Motor neuron (in vitro differentiated cells): ENCODE measurements around the gene RGS10. TPM values are rescaled to one million over a fixed set of nuclear protein-coding genes. Genes with fewer than 3 reads are reported as not detected.
"Not testable (repeated sequence)": the region's sequence is repeated elsewhere in the genome, so short reads cannot be mapped to it uniquely, and the experiment has no call there.

Experiments
- ATAC-seq, 8 experiments: fragments of 200-7000 bp; cut with Tn5 transposase; replicated peaks in 6 of 8; 2 replicates each; pipeline ENCODE4 v1.8.0; 2021; ENCODE audit warnings: mild to moderate bottlenecking in 8 of 8, moderate library complexity in 8 of 8
- H3K27ac ChIP-seq, 2 donors: fragments of 250-450 bp; sonication (Bioruptor Pico); 2 replicates each; pipeline ENCODE4 v1.9.0; 2021; ENCODE audit warnings: antibody characterized with exemption in 2 of 2, mild to moderate bottlenecking in 2 of 2, moderate library complexity in 1 of 2
- H3K4me1 ChIP-seq, 2 donors: fragments of 250-450 bp; sonication (Bioruptor Pico); replicated peaks in 1 of 2; 2 replicates each; pipeline ENCODE4 v1.6.1; 2021; ENCODE audit warnings: antibody characterized with exemption in 2 of 2, mild to moderate bottlenecking in 2 of 2, moderate library complexity in 1 of 2
- H3K4me3 ChIP-seq, 5 donors: fragments of 250-450 bp; sonication (Bioruptor Pico); 2 replicates each; pipeline ENCODE4 v1.9.0; 2021; ENCODE audit warnings: antibody characterized with exemption in 5 of 5, mild to moderate bottlenecking in 5 of 5, moderate library complexity in 4 of 5
- WGBS, 10 experiments: fragments of 450-650 bp; shearing (Covaris generic); methylation state at CpG; one replicate each; pipeline ENCODE4 v1.0.0; 2022; 5-methylcytosine and 5-hydroxymethylcytosine counted together
- in situ Hi-C, 9 experiments: fragments of 400-800 bp; cut with MboI; loops; one replicate each; pipeline ENCODE4 v1.15.0; 2021; ENCODE audit warnings: low sequenced_read_pairs in 9 of 9, low pct_unique_long_range_greater_than_20kb in 2 of 9; ENCODE audit not compliant: unreplicated experiment in 9 of 9
- total RNA-seq, 8 experiments: library from RNA; unstranded; fragments of 300-600 nt; gene quantifications; 2 replicates each; pipeline versions ENCODE4 v1.2.3 to v1.2.4, GENCODE V29; 2022

RGS10 gene
- total RNA-seq, 8 experiments from 2014 or later, result 0.38 to 16.2 (median 5.4) TPM

- peak in 1 of 8 experiments; percentile 28 for ATAC-seq
- in situ Hi-C loops, result no loop called here
- 40 to 100% (median 81%) methylated on average over 1 to 4 of the region's 10 CpGs; no CpG with 5 or more reads in 3 of the 10 experiments for WGBS, 10 experiments
- Histone ChIP-seq H3K4me1 (no peaks in the 10 kb centered on the region), H3K4me3 (no peak overlapping the region), H3K27ac (no peak overlapping the region)
Observed at GRCh38 chr10:119466076-119466475, 76.4 kb downstream of the RGS10 start.

DNA sequence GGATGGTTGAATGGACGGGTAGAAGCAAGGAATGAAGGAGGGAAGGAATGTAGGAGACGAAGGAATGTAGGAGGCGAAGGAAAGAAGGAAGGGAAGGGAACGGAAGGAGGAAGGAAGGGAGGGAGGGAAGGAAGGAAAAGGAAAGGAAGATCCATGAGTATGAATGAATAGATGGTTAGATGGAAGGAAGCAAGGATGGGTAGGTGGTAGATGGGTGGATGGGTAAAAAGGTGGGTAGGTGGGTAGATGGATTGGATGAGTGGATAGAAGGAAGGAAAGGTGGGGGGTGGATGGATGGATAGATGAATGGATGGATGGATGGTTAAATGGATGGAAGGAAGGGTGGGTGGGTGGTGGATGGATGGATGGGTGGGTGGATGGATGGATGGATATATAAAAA is 77.4 kb downstream of the RGS10 start:
- Histone ChIP-seq H3K4me1 (no peaks in the 10 kb centered on the region), H3K27ac (no peak overlapping the region), H3K4me3 (no peak overlapping the region)
- in situ Hi-C loops, result no loop called here
- WGBS, 10 experiments, result 41 to 100% (median 83%) methylated on average over 2 to 4 of the region's 4 CpGs
- no peak for ATAC-seq

DNA sequence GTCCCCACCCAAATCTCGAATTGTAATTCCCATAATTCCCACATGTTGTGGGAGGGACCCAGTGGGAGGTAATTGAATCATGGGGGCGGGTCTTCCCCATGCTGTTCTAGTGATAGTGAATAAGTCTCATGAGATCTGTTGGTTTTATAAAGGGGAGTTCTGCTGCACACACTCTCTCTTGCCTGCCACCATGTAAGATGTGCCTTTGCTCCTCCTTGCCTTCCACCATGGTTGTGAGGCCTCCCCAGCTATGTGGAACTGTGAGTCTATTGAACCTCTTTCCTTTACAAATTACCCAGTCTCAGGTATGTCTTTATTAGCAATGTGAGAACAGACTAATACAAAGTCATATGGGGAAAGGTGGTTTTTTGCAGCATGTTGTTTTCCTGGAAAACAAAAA is 79.3 kb downstream of the RGS10 start:
- H3K4me1 ChIP-seq, H3K4me3 ChIP-seq, H3K27ac ChIP-seq, ATAC-seq, in situ Hi-C loops: not testable (repeated sequence)
- 23 to 100% (median 45%) methylated on average over 1 to 2 of the region's 2 CpGs; no CpG with 5 or more reads in 5 of the 10 experiments for WGBS, 10 experiments

- Histone ChIP-seq H3K4me3 (no peak overlapping the region), H3K4me1 (peaks cover 0 to 3% of the 10 kb centered on the region in 2 donors), H3K27ac (no peak overlapping the region)
- WGBS, 10 experiments, result 73 to 92% (median 78%) methylated on average over 1 to 4 of the region's 4 CpGs; no CpG with 5 or more reads in 1 of the 10 experiments
- ATAC-seq, result no peak
- in situ Hi-C loops, result no loop called here
Observed at GRCh38 chr10:119462773-119463172, 79.7 kb downstream of the RGS10 start.

GRCh38 chr10:119461923-119462322 is 80.6 kb downstream of the RGS10 start:
- no peak for ATAC-seq
- 20 to 100% (median 100%) methylated on average over 1 of the region's 2 CpGs; no CpG with 5 or more reads in 4 of the 10 experiments for WGBS, 10 experiments
- Histone ChIP-seq H3K27ac (no peak overlapping the region), H3K4me3 (no peak overlapping the region), H3K4me1 (peaks cover 0 to 6% of the 10 kb centered on the region in 2 donors)
- in situ Hi-C loops, result no loop called here

DNA sequence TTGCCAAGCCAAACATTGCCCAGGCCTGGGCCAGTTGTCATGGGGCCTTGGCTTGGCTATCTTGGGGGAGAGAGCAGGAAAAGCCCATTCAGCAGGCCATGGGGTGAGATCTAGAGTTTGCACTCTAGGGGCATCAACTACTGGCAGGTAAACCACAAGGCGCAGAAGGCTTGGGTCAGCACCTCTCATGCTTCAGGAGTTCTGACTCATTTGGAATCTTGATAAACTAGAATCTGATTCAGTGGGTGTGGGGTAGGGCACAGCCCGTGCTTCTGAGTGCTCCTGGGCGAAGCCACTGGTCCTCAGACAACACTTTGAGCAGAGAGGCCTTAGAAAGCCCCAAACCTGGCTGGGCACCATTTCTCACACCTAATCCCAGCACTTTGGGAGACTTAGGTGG is 81.1 kb downstream of the RGS10 start:
- no peak overlapping the region for H3K4me3 ChIP-seq
- no peak for ATAC-seq
- in situ Hi-C loops, result no loop called here
- H3K4me1 ChIP-seq, result peaks cover 0 to 6% of the 10 kb centered on the region in 2 donors
- 60 to 100% methylated on average over 1 of the region's 3 CpGs; no CpG with 5 or more reads in 8 of the 10 experiments for WGBS, 10 experiments
- H3K27ac ChIP-seq, result no peak overlapping the region

- H3K4me3 ChIP-seq, result no peak overlapping the region
- peak in 1 of 8 experiments; percentile 31 for ATAC-seq
- in situ Hi-C loops, result no loop called here
- H3K27ac ChIP-seq, result no peak overlapping the region
- H3K4me1 ChIP-seq, result peaks cover 0 to 6% of the 10 kb centered on the region in 2 donors
- WGBS, 10 experiments, result 40 to 100% (median 80%) methylated on average over 1 to 5 of the region's 11 CpGs; no CpG with 5 or more reads in 5 of the 10 experiments
Observed at GRCh38 chr10:119460369-119461195, 81.9 kb downstream of the RGS10 start.

DNA sequence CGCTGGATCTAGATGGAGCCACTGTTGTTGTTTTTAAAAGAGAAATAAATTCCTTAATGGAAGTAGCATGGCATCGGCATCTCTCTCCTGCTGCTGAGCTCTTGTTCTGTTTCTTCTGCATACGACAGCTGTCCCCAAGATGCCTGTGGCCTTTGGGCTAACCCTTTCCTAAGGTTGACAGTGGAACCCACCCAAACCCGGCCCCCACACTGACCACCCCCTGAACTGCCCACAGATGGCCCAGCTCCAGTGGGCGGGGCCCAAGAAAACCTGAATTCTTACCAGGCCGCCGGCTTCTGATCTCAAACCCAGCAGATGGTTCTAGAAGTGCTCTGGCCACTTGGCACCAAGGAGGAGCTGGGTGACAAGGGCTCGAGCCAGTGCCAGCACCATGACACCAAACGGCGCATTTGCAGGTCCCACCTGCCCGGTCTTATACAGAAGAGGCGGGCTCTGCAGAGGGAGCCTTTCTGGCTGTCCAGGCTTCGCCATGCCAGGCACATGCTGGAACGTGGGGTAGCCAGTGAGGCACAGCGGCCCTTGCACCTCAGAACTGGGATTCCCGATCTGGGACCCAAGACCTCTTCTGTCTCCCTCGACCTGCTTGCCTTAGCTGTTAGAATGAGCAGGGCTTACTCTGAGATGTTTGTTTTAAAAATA is 82.7 kb downstream of the RGS10 start:
- ATAC-seq, result no peak
- Histone ChIP-seq H3K4me1 (peaks cover 0 to 6% of the 10 kb centered on the region in 2 donors), H3K27ac (no peak overlapping the region), H3K4me3 (no peak overlapping the region)
- 0 to 100% (median 89%) methylated on average over 1 to 7 of the region's 17 CpGs; no CpG with 5 or more reads in 1 of the 10 experiments for WGBS, 10 experiments
- in situ Hi-C loops, result no loop called here

DNA sequence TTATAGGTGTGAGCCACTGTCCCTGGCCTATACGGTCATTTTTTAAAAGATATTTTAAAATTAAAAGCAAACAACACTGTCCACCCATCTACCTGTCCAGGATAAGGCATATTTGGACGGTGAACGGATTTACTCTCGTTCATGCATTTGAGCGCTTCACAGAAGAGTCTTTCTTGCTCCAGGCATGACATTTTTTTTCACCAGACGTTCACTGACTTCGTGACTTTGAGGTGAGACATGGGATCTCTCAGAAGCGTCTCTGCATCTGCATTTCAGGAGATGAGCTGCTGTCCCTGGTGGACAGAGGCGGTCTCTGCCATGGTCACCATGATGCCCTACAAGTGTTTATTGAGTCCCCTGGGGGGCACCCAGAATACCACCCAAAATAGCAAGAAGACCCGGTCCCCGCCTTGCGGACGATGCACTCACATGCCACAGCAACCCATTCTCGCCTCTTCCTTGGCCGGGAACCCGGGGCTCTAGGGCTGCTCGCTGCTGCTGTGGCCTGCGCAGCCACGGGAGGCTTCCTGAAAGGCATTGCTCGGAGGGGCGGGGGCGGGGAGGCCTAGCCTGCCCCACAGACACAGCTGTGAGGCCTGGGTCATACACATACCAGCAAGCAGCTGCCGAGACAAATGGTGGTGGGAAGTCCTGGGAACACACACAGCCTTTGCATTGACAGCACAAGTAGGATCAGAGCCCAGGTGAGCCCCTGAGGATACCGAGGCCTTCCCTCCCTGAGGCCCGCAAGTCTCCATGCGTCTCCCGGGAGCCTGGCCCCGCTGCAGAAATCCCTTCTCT is 84.4 kb downstream of the RGS10 start:
- H3K27ac ChIP-seq, result no peak overlapping the region
- H3K4me1 ChIP-seq, result peaks cover 0 to 6% of the 10 kb centered on the region in 2 donors
- 80 to 100% (median 95%) methylated on average over 2 to 6 of the region's 28 CpGs; no CpG with 5 or more reads in 3 of the 10 experiments for WGBS, 10 experiments
- peak in 3 of 8 experiments; percentile 24 to 35 (median 33) for ATAC-seq
- H3K4me3 ChIP-seq, result no peak overlapping the region
- in situ Hi-C loops, result no loop called here

- Histone ChIP-seq H3K27ac (no peak overlapping the region), H3K4me3 (no peak overlapping the region), H3K4me1 (peaks cover 0 to 6% of the 10 kb centered on the region in 2 donors)
- 40 to 100% (median 98%) methylated on average over 1 to 4 of the region's 7 CpGs; no CpG with 5 or more reads in 4 of the 10 experiments for WGBS, 10 experiments
- in situ Hi-C loops, result no loop called here
- no peak for ATAC-seq
Observed at GRCh38 chr10:119456435-119456810, 86.1 kb downstream of the RGS10 start.

DNA sequence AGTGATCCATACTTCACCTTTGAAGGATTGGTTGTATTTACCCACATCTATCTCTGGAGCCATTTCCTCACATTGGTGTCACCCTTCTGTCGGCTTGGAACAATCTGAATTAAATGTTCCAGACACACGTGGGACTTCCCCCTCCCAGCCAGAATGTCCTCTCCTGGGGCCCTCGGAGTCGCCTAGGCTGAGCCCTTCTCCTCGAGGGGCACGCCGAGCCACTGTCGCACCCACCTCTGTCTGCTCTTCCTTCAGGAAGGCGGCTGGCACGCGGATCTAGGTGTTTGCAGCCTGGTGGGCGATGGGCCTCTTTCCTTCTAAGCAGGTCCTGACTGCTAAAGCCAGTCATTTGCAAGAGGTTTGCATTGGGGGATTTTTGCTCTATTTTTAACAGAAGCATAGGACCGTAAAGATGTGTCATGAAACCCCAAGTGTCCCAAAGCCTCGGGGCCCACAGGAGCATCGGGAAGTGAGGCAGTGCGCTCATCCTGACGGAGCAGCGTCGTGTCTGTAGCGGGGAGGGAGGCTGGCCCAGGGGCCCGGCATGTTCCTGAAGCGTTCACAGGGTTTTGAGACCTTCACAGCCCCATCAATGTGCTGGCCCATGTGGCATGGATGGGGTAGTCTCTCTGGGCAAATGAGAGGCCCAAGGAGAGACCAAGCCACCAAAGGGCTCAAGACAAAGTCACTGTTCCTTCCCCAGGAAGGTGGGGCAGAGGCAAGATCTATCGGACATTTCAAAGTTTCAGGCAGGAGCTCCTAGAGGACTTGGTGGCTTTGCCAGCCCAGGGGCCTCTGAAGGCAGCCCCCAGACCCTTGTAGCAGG is 86.7 kb downstream of the RGS10 start:
- 85 to 100% (median 94%) methylated on average over 1 to 12 of the region's 23 CpGs; no CpG with 5 or more reads in 5 of the 10 experiments for WGBS, 10 experiments
- no peak for ATAC-seq
- no peak overlapping the region for H3K4me3 ChIP-seq
- H3K4me1 ChIP-seq, result peaks cover 0 to 6% of the 10 kb centered on the region in 2 donors
- no peak overlapping the region for H3K27ac ChIP-seq
- in situ Hi-C loops, result no loop called here

- Histone ChIP-seq H3K4me1 (peaks cover 2 to 10% of the 10 kb centered on the region in 2 donors), H3K4me3 (no peak overlapping the region), H3K27ac (no peak overlapping the region)
- ATAC-seq, result no peak
- in situ Hi-C loops, result no loop called here
- 73 to 100% (median 95%) methylated on average over 3 to 15 of the region's 18 CpGs; no CpG with 5 or more reads in 2 of the 10 experiments for WGBS, 10 experiments
Observed at GRCh38 chr10:119454990-119455389, 87.5 kb downstream of the RGS10 start.
